Fibroblast of mammary gland (primary cell): ENCODE results near the gene CC2D2A.

ENCODE experiments used
- DNase-seq: peaks from one replicate; pipeline ENCODE4 v3.0.0-alpha.2; 2010; ENCODE audit warnings: low read depth
- H3K4me3 ChIP-seq: 2 replicates; pipeline ENCODE4 v1.5.1; 2011; ENCODE audit warnings: low read depth, mild to moderate bottlenecking, low read length, moderate library complexity; ENCODE audit not compliant: control insufficient read depth
- TF ChIP-seq, protein P1 (sequence below): conservative IDR thresholded peaks from 2 replicates; pipeline ENCODE4 v1.5.1; 2011; ENCODE audit warnings: low read depth, low read length, inconsistent platforms; ENCODE audit not compliant: control insufficient read depth, insufficient read depth

The CC2D2A gene

DNA sequence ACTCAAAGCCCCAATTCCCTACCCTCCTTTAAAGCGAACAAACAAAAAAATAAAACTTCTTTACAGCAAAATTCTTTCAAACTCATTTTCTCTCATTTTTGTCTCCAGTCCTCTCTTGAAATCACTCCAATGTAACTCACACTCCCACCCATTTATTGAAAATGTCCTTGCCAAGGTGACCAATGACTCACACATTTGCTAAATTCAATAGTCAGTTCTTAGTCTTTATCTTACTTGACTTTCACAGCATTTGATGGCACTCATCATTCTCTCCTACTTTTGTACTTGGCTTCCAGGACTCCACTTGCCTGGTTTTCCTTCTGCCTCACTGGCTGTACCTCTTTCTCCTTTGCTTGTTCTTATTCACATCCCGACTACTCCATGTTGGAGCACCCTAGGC lies 19.9 kb downstream of the CC2D2A start:
- no peak overlapping the region for H3K4me3 ChIP-seq
- TF ChIP-seq, protein P1, sequence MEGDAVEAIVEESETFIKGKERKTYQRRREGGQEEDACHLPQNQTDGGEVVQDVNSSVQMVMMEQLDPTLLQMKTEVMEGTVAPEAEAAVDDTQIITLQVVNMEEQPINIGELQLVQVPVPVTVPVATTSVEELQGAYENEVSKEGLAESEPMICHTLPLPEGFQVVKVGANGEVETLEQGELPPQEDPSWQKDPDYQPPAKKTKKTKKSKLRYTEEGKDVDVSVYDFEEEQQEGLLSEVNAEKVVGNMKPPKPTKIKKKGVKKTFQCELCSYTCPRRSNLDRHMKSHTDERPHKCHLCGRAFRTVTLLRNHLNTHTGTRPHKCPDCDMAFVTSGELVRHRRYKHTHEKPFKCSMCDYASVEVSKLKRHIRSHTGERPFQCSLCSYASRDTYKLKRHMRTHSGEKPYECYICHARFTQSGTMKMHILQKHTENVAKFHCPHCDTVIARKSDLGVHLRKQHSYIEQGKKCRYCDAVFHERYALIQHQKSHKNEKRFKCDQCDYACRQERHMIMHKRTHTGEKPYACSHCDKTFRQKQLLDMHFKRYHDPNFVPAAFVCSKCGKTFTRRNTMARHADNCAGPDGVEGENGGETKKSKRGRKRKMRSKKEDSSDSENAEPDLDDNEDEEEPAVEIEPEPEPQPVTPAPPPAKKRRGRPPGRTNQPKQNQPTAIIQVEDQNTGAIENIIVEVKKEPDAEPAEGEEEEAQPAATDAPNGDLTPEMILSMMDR: no peak
- peak; percentile 53 for DNase-seq

DNA sequence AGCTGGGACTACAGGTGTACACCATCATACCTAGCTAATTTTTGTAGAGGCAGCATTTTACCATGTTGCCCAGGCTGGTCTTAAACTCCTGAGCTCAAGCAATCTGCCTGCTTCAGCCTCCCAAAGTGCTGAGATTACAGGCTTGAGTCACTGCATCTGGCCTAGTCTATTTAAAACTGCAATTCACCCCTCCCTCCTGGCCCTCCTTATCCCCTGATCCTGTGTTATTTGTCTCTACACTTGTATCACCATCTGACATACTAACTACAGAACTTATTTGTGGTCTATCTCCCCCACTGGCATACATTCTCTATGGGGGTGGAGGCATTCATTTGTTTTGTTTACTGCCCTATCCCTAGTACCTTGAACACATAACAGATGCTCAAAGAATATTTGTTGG lies 23.7 kb downstream of the CC2D2A start:
- TF ChIP-seq, protein P1: no peak
- no peak overlapping the region for H3K4me3 ChIP-seq
- peak; percentile 11 for DNase-seq

DNA sequence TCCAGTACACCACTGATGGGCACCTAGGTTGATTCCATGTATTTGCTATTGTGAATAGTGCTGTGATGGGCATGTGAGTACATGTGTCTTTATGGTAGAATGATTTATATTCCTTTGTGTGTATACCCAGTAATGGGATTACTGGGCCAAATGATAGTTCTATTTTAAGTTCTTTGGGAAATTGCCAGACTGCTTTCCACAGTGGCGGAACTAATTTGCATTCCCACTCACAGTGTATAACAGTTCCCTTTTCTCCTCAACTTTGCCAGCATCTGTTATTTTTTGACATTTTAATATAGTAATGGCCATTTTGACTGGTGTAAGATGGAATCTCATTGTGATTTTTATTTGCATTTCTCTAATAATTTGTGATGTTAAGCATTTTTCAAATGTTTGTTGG lies 25.9 kb downstream of the CC2D2A start:
- DNase-seq: no peak
- TF ChIP-seq, protein P1: no peak
- no peak overlapping the region for H3K4me3 ChIP-seq

DNA sequence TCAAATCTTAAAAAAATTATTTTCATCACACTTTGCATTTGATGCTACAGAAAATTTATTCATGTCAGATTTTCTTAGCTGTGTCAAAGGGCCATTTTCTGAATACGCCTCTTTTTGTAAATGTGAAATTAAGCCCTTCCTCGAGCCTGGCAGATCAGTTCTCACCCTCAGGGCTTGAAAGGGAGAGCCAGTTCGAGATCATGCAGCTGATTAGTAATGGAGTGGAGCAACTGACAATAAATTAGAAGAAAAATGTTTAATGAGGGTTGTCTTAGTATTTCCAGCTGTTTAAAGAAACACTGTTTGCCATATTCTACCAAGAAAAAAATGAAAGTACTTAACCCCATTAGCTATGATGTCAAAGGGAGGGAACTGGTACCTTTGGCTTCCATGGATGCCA lies 28.7 kb downstream of the CC2D2A start:
- no peak for DNase-seq
- H3K4me3 ChIP-seq: no peak overlapping the region
- TF ChIP-seq, protein P1: no peak

DNA sequence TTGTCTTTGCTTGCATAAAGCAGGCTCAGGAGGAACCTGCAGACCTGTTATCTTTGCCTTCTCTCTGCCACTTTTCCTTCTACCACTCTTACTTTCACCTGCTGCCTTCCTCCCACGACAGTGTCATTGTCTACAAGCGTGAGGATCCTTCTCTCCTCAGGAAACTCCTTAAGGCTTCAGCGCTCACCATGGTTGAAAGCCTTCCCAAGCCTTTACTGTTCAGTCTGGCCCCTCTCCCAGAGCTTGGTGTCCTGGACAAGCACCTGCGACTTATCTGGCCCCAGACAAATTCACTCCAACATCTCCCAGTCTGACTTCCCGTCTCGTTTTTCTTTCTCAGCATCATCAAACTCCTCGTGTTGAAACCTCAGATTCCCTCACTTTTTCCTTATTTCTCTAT lies 31.0 kb downstream of the CC2D2A start:
- no peak for DNase-seq
- no peak overlapping the region for H3K4me3 ChIP-seq
- TF ChIP-seq, protein P1: no peak

DNA sequence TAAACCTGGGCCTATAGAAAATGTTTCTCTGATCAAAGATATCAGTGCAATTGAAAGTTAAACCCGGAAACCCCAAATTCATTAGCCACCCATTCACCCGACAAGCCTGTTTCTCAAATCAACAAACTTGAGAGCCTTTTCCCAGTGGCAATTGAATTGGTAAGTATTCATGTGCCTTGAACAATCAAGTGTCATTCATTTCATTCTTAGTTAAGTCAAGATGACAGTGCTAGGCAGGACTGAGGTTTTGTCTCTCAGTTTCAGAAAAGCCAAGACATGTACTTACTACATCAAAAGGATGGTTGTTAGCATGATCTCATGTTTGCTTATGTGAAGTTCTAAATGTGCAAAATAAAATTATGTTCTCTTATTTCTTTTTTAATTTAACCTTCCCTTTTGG lies 32.3 kb downstream of the CC2D2A start:
- TF ChIP-seq, protein P1: no peak
- no peak overlapping the region for H3K4me3 ChIP-seq
- no peak for DNase-seq

DNA sequence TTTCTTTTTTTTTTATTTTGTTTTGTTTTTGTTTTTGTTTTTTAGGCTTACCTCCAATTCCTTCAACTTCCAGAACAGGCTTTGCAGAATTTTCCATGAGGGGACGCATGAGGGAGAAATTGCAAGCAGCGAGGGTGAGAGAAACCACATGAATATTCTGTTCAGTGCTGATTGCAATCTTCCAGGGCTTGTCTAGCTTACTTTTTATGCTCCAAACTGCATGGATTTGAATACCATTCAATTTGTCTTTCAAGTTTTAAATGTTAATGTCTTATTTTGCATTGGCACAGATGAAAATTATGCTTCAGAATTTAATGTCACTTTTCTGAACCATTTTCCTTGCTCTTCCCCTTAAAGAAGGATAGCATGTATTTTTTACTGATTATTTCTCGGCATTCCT lies 32.7 kb downstream of the CC2D2A start:
- DNase-seq: no peak
- TF ChIP-seq, protein P1: no peak

More for the DNA sequence above, 32.7 kb downstream of the CC2D2A start:
- no peak overlapping the region for H3K4me3 ChIP-seq
